Lung (tissue), 12 donors: ENCODE results near the gene UQCRQ. TPM values are rescaled to one million over a fixed set of nuclear protein-coding genes. Genes with fewer than 3 reads are reported as not detected.

ENCODE experiments used
- ATAC-seq: fragments of 200-7000 bp; cut with Tn5 transposase; one replicate; pipeline ENCODE4 v1.9.1; 2020; ENCODE audit warnings: moderate number of reproducible peaks; ENCODE audit not compliant: insufficient read depth, low FRiP score
- DNase-seq, 3 donors: peaks; one replicate each; pipeline ENCODE4 v3.0.0-alpha.2; 2013 to 2017
- H3K27ac ChIP-seq, 2 donors: one replicate each; pipeline ENCODE4 v1.5.1; 2013; ENCODE audit warnings: mild to moderate bottlenecking in 2 of 2, moderate library complexity in 2 of 2, control low read depth in 1 of 2, inconsistent platforms in 1 of 2, low read depth in 1 of 2, low read length in 1 of 2
- H3K27me3 ChIP-seq, 3 donors: one replicate each; pipeline ENCODE4 v1.5.1; 2013; ENCODE audit warnings: low read length in 2 of 3; ENCODE audit not compliant: control insufficient read depth in 3 of 3, insufficient read depth in 3 of 3
- H3K36me3 ChIP-seq, 4 donors: one replicate each; pipeline ENCODE4 v1.5.1; 2013; ENCODE audit warnings: low read length in 4 of 4, mild to moderate bottlenecking in 1 of 4, moderate library complexity in 1 of 4; ENCODE audit not compliant: control insufficient read depth in 4 of 4, insufficient read depth in 4 of 4
- H3K4me1 ChIP-seq, 5 donors: one replicate each; pipeline ENCODE4 v1.5.1; 2013; ENCODE audit warnings: low read length in 5 of 5, mild to moderate bottlenecking in 2 of 5, moderate library complexity in 1 of 5; ENCODE audit not compliant: control insufficient read depth in 5 of 5, insufficient read depth in 5 of 5
- H3K4me3 ChIP-seq: one replicate; pipeline ENCODE4 v1.5.1; 2013; ENCODE audit warnings: mild to moderate bottlenecking, control low read depth, moderate library complexity
- H3K9ac ChIP-seq, 2 donors: one replicate each; pipeline ENCODE4 v1.5.1; 2013; ENCODE audit warnings: low read length in 2 of 2, control low read depth in 1 of 2; ENCODE audit not compliant: insufficient read depth in 1 of 2
- H3K9me3 ChIP-seq, 4 donors: one replicate each; pipeline ENCODE4 v1.5.1; 2013; ENCODE audit warnings: low read length in 3 of 4, mild to moderate bottlenecking in 1 of 4, moderate library complexity in 1 of 4; ENCODE audit not compliant: control insufficient read depth in 4 of 4, insufficient read depth in 3 of 4
- WGBS, 2 donors: extraction: QIAGEN DNeasy Blood & Tissue Kit; methylation state at CpG; one replicate each; pipeline ENCODE4 v1.1.7; 2013; 5-methylcytosine and 5-hydroxymethylcytosine counted together
- polyA plus RNA-seq, 2 donors: library from polyadenylated mRNA; stranded (reverse); fragments of 200-250 nt; gene quantifications; one replicate each; pipeline ENCODE4 v1.2.1, GENCODE V29; 2013
- total RNA-seq, 2 donors: library from RNA; depleted of rRNA in 1 of 2; stranded (reverse); fragments of >200 nt in 1 of 2; gene quantifications; one replicate each; pipeline ENCODE4 v1.2.1, GENCODE V29; 2014 to 2021
- TF ChIP-seq, protein P1 (sequence below): IDR thresholded peaks from 2 replicates; pipeline ENCODE4 v1.5.1; 2012; ENCODE audit warnings: mild to moderate bottlenecking; ENCODE audit errors: control extremely low read depth, extremely low read depth
- donor health status: control.
- donor health status: control.
- donor health status: Bipolar disorder and iron deficiency.
- donor health status: healthy.
- donor health status: DM: yes; HTN: yes; CAD: no.

UQCRQ gene
- total and polyA plus RNA-seq, 4 donors, result 99.0 to 528 (median 296) TPM

DNA sequence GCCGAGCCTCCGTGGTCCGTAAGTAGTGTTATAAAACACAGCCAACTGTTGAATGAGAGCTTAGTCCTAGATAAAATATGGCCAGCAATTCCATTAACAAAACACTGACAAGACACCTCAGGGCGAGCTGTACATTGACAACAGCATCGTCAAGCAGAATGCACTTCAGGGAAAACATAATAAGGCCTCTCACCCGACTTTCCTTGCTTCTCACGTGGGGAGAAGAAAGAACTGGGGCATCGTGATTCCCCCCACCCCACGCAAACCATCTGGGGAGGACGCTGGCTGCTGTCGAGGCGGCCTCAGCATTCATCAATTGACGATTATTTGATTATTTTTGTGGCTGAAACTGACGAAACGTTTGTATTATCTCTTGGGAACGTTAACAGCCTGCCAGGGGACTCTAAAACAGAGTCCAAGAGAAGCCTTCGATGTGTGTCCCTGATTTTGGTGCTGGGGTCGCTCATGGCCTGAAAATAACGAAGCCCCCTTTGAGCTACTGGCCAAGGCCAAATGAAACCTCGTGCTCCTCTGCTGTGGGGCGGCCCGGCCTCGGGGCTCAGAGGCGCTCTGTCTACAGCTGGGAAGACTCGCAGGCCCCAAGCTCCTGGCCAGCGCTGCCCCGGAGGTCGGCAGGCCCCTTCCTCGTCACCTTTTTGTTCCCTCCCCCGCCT, 637 bp upstream of the UQCRQ start:
- H3K27ac ChIP-seq, result peak overlapping the region; percentile 93 to 97
- no peaks in the 10 kb centered on the region for H3K27me3 ChIP-seq
- H3K9ac ChIP-seq, result peak overlapping the region; percentile 67 to 99
- no peak for DNase-seq
- TF ChIP-seq, protein P1, sequence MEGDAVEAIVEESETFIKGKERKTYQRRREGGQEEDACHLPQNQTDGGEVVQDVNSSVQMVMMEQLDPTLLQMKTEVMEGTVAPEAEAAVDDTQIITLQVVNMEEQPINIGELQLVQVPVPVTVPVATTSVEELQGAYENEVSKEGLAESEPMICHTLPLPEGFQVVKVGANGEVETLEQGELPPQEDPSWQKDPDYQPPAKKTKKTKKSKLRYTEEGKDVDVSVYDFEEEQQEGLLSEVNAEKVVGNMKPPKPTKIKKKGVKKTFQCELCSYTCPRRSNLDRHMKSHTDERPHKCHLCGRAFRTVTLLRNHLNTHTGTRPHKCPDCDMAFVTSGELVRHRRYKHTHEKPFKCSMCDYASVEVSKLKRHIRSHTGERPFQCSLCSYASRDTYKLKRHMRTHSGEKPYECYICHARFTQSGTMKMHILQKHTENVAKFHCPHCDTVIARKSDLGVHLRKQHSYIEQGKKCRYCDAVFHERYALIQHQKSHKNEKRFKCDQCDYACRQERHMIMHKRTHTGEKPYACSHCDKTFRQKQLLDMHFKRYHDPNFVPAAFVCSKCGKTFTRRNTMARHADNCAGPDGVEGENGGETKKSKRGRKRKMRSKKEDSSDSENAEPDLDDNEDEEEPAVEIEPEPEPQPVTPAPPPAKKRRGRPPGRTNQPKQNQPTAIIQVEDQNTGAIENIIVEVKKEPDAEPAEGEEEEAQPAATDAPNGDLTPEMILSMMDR, result no peak
- peak overlapping the region; percentile 54 for H3K4me3 ChIP-seq
- H3K36me3 ChIP-seq, result peaks cover 8 to 16% (median 10%) of the 10 kb centered on the region in 4 donors
- peak; percentile 42 for ATAC-seq
- WGBS, 2 donors, result 35 to 45% methylated on average over 27 to 30 of the region's 30 CpGs
- H3K9me3 ChIP-seq, result no peaks in the 10 kb centered on the region
- peaks cover 0 to 13% (median 5%) of the 10 kb centered on the region in 5 donors for H3K4me1 ChIP-seq

DNA sequence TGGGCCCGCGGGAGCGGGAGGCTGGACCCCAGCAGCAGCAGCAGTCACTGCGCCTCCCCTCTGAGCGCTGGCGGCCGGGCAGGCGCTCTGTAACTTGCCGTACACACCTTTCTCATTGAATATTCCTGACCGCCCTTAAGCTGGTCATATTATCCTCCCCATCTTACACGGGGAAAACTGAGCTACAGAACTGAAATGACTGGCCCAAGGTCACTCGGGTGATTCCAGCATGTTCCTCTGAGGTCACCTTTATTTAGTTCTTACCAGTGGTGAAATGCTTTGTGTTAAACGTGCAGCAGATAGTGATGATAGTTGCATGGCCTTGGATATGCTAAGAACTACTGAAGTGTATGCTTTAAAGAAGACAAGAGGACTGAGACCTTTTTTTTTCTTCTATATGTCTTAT, 607 bp downstream of the UQCRQ start:
- peak overlapping the region; percentile 91 to 97 for H3K27ac ChIP-seq
- H3K9ac ChIP-seq, result peak overlapping the region; percentile 76 to 99
- H3K4me1 ChIP-seq, result peaks cover 0 to 13% (median 7%) of the 10 kb centered on the region in 5 donors
- peak; percentile 4 for ATAC-seq
- peak overlapping the region; percentile 66 for H3K4me3 ChIP-seq
- DNase-seq, result no peak
- 2 to 3% methylated on average over 13 of the region's 13 CpGs for WGBS, 2 donors
- H3K9me3 ChIP-seq, result no peaks in the 10 kb centered on the region
- TF ChIP-seq, protein P1, result no peak
- H3K36me3 ChIP-seq, result peaks cover 9 to 16% (median 10%) of the 10 kb centered on the region in 4 donors
- H3K27me3 ChIP-seq, result no peaks in the 10 kb centered on the region

DNA sequence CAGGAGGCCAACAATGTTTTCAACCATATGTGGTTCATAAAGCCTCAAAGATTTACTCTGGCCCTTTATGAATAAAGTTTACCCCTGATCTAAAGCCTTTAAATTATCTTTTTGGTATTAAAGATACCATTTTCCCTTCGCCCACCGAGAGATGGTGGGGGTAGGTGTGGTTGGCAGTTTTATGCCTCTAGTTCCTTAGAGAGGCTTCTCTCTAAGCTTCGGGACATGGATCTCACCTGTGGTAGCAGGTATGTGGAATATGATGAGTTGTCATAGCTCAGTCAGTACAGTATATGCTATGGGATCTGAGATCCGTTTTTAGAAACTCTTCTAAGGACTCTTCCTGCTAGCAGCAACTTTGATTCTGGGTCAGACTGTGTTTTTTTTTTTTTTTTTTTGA, 2.3 kb downstream of the UQCRQ start:
- TF ChIP-seq, protein P1, result no peak
- H3K9ac ChIP-seq, result no peak overlapping the region
- H3K36me3 ChIP-seq, result peaks cover 9 to 16% (median 11%) of the 10 kb centered on the region in 4 donors
- H3K27me3 ChIP-seq, result no peaks in the 10 kb centered on the region
- H3K4me3 ChIP-seq, result no peak overlapping the region
- no peaks in the 10 kb centered on the region for H3K9me3 ChIP-seq
- no peak for ATAC-seq
- peaks cover 0 to 13% (median 10%) of the 10 kb centered on the region in 5 donors for H3K4me1 ChIP-seq
- WGBS, 2 donors, result 91 to 93% methylated on average over 4 of the region's 4 CpGs
- H3K27ac ChIP-seq, result no peak overlapping the region
- no peak for DNase-seq

- Histone ChIP-seq H3K4me3 (no peak overlapping the region), H3K9me3 (no peaks in the 10 kb centered on the region), H3K4me1 (peaks cover 0 to 11% (median 7%) of the 10 kb centered on the region in 5 donors), H3K27me3 (no peaks in the 10 kb centered on the region), H3K27ac (peak overlapping the region in 1 of 2 donors; percentile 1), H3K36me3 (peaks cover 9 to 16% (median 12%) of the 10 kb centered on the region in 4 donors), H3K9ac (no peak overlapping the region)
- TF ChIP-seq, protein P1, result no peak
- no peak for ATAC-seq
- DNase-seq, result no peak
- 83 to 91% methylated on average over 2 of the region's 2 CpGs for WGBS, 2 donors
Measured at GRCh38 chr5:132870801-132871200, 4.4 kb downstream of the UQCRQ start.
